Measurements from ENCODE around the gene TSC1. TPM values are rescaled to one million over a fixed set of nuclear protein-coding genes. Genes with fewer than 3 reads are reported as not detected.

TSC1 gene
- total and polyA plus RNA-seq, 3 donors from 2014 or later = 78.4 to 108 (median 100) TPM

DNA sequence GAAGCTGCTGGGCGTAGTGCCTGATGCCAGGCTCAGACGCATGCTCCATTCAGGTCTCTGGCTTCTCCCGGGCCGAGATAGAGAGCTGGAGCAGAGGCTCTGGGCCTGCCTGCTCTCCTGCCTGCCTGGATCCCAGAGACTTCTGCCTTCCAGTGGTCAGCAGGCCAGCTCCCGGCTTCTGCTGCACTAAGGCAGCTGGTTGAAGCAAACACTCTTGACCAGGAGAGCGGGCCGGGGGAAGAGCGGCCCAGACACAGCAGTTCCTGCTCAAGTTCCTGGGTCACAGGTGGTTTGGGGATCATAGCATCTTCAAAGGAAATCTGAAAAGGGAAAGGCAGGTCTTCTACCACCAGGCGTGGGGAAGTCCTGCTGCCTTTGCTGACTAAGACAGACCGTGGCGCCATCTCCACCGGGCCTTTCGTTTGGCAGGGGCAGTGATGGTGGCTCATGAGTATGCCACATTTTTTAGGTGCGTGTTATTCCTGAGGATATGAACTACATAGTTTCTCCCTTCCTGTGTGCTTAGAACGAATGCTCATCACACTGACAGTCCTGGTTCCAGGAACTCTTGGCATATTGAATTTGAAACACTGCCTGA, 97.4 kb downstream of the TSC1 start:
- intact Hi-C loops (cut with DNase I; ENCODE audit: low total_unique reads) = no loop called here
- 88 to 94% methylated on average over 8 to 15 of the region's 15 CpGs for WGBS, 2 donors
- no peak overlapping the region for H3K27ac ChIP-seq
- TF ChIP-seq, protein P1, sequence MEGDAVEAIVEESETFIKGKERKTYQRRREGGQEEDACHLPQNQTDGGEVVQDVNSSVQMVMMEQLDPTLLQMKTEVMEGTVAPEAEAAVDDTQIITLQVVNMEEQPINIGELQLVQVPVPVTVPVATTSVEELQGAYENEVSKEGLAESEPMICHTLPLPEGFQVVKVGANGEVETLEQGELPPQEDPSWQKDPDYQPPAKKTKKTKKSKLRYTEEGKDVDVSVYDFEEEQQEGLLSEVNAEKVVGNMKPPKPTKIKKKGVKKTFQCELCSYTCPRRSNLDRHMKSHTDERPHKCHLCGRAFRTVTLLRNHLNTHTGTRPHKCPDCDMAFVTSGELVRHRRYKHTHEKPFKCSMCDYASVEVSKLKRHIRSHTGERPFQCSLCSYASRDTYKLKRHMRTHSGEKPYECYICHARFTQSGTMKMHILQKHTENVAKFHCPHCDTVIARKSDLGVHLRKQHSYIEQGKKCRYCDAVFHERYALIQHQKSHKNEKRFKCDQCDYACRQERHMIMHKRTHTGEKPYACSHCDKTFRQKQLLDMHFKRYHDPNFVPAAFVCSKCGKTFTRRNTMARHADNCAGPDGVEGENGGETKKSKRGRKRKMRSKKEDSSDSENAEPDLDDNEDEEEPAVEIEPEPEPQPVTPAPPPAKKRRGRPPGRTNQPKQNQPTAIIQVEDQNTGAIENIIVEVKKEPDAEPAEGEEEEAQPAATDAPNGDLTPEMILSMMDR (IDR thresholded peaks at IDR 0.05) = no peak
- TF ChIP-seq POLR2A (IDR thresholded peaks at IDR 0.05) = no peak
- DNase-seq = no peak
- H3K27me3 ChIP-seq = no peaks in the 10 kb centered on the region
- no peaks in the 10 kb centered on the region for H3K9me3 ChIP-seq
- no peak overlapping the region for H3K4me3 ChIP-seq
- H3K4me1 ChIP-seq = no peaks in the 10 kb centered on the region
- no peaks in the 10 kb centered on the region for H3K36me3 ChIP-seq (ENCODE audit: low read depth, missing control alignments)

DNA sequence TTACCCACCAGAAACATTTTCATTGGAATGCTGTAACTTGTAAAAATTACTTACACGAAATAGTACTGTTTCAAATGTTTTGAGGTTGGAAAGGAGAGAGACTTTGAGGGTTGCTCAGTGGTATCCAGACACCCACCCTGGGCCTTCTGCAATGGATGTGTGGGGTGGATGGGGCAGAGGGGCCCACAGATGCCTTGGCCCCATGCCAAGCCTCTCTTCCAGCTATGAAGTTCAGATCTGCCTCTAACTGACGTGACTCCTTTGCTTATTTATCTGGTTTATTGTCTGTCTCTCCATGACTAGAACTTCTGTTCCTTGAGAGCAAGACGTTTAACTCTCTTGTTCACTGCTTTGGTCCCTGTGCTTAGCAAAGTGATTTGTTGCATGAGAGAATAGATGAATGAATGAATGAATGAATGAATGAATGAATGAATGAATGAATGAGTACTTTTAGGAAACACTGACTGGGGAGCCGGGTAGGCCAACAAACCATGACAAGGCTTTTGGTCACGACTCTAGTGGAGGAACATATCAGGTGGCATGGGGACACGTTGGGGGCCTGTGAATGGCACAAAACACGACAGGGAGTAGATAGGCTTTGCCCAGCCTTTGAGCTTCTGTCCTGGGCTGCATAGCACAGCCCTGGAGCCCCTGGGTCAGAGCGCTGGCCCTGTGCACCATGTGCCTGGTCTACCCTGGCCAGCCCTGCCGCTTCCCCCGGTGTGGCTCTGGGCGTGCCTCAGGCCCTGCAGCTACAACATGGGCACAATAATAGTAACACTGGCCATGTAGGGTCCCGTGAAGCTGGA, 98.1 kb downstream of the TSC1 start:
- Histone ChIP-seq H3K27me3 (no peaks in the 10 kb centered on the region), H3K4me3 (no peak overlapping the region), H3K27ac (no peak overlapping the region), H3K36me3 (ENCODE audit: low read depth, missing control alignments) (no peaks in the 10 kb centered on the region), H3K4me1 (no peaks in the 10 kb centered on the region), H3K9me3 (no peaks in the 10 kb centered on the region)
- DNase-seq = no peak
- TF ChIP-seq, protein P1 (IDR thresholded peaks at IDR 0.05) = no peak
- TF ChIP-seq POLR2A (IDR thresholded peaks at IDR 0.05) = no peak
- intact Hi-C loops (cut with DNase I; ENCODE audit: low total_unique reads) = no loop called here
- 87 to 94% methylated on average over 8 to 12 of the region's 12 CpGs for WGBS, 2 donors

DNA sequence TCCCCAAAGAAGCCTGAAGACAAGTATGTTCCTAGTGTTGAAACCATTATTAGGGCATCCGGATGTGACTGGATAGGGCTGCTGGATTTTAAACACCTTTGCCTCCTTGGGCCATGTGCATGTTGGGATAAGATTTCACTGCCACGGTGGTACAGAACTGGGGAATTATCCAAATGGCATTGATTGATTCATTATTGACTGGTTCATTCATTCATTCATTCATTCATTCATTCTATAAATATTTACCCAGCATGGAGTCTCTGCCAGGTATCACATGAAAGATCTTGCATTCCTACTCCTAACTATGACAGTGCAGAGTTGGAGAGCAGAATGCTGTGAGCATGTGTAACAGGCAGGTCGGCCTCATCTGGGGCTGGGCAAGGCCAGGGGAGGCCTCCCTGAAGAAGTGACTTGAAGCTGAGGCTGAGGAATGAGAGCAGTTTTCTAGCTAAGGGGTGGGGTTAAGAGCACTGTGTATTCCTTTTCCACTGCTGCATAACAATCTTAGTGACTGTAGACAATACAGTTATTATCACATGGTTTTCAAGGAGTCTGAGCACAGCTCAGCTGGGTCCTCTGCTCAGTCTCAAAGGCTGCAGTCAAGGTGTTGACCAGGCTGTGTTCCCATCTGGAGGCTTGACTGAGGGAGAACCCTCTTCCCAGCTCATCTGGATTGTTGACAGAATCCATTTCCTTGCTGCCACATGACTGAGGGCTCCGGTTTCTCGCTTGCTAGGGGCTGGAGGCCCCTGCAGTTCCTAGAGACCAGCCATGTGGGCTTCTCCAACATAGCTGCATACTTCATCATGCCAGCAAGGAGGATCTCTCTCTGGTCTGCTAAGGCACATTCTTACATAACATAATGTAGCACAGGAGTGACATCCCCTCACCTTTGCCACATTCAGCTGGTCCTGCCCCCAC, 102.0 kb downstream of the TSC1 start:
- no peak overlapping the region for H3K4me3 ChIP-seq
- no peaks in the 10 kb centered on the region for H3K4me1 ChIP-seq
- 92 to 95% methylated on average over 5 of the region's 5 CpGs for WGBS, 2 donors
- no peak for DNase-seq
- no peaks in the 10 kb centered on the region for H3K27me3 ChIP-seq
- no peak for TF ChIP-seq POLR2A (IDR thresholded peaks at IDR 0.05)
- TF ChIP-seq, protein P1 (IDR thresholded peaks at IDR 0.05) = no peak
- intact Hi-C loops (cut with DNase I; ENCODE audit: low total_unique reads) = no loop called here
- no peak overlapping the region for H3K27ac ChIP-seq
- no peaks in the 10 kb centered on the region for H3K36me3 ChIP-seq (ENCODE audit: low read depth, missing control alignments)
- H3K9me3 ChIP-seq = no peaks in the 10 kb centered on the region

Small RNA genes lying within 50 kb of the gene (microRNA-seq; reads per million reads assigned to microRNA genes)
- 0.70 to 2.1 reads per million in 2 donors for gene MIR548AW (ENCODE audit: borderline number of aligned reads in 2 of 2, borderline replicate concordance in 1 of 2)

Small RNA genes lying within 50 kb of the gene (small RNA-seq; reads per million reads assigned to genes)
- gene AL593851.1 (0 reads per million in 2 donors), gene MIR548AW (0 to 0.27 reads per million in 2 donors), gene RNU7-21P (0 reads per million in 2 donors)

Other genes starting within 250 kb of the TSC1 start
- 10 to 100 TPM; 15.0 to 15.1 TPM for gene AK8, start 66.3 kb downstream of the TSC1 start, total RNA-seq
- 54.8 TPM for gene AK8, start 66.3 kb downstream of the TSC1 start, polyA plus RNA-seq (ENCODE audit: insufficient read depth, low read depth, low replicate concordance)
- 100 to 1,000 TPM in 1 of 2 donors, 10 to 100 TPM in 1; 61.2 to 115 TPM for gene SPACA9, start 65.7 kb downstream of the TSC1 start, total RNA-seq
- gene SPACA9, start 65.7 kb downstream of the TSC1 start, polyA plus RNA-seq (ENCODE audit: insufficient read depth, low read depth, low replicate concordance) = 179 TPM
- 1 to 10 TPM; 4.3 to 9.7 TPM for gene GFI1B, start 34.1 kb upstream of the TSC1 start, total RNA-seq
- gene GFI1B, start 34.1 kb upstream of the TSC1 start, polyA plus RNA-seq (ENCODE audit: insufficient read depth, low read depth, low replicate concordance) = 12.6 TPM
- gene GTF3C5, start 86.4 kb upstream of the TSC1 start, total RNA-seq = 100 to 1,000 TPM; 109 to 117 TPM
- gene GTF3C5, start 86.4 kb upstream of the TSC1 start, polyA plus RNA-seq (ENCODE audit: insufficient read depth, low read depth, low replicate concordance) = 66.9 TPM
- 1 to 10 TPM; 2.4 to 2.6 TPM for gene CEL, start 117.4 kb upstream of the TSC1 start, total RNA-seq
- 2.1 TPM for gene CEL, start 117.4 kb upstream of the TSC1 start, polyA plus RNA-seq (ENCODE audit: insufficient read depth, low read depth, low replicate concordance)
- gene RALGDS, start 176.6 kb upstream of the TSC1 start, total RNA-seq = 10 to 100 TPM; 32.5 to 42.4 TPM
- 23.0 TPM for gene RALGDS, start 176.6 kb upstream of the TSC1 start, polyA plus RNA-seq (ENCODE audit: insufficient read depth, low read depth, low replicate concordance)
- gene GBGT1, start 219.3 kb upstream of the TSC1 start, total RNA-seq = 10 to 100 TPM in 1 of 2 donors, 1 to 10 TPM in 1; 5.6 to 11.2 TPM
- 4.0 TPM for gene GBGT1, start 219.3 kb upstream of the TSC1 start, polyA plus RNA-seq (ENCODE audit: insufficient read depth, low read depth, low replicate concordance)

Measured in testis (tissue), 3 donors.